K562 (cell line): ENCODE data around the gene ATXN7L2. TPM values are rescaled to one million over a fixed set of nuclear protein-coding genes. Genes with fewer than 3 reads are reported as not detected.

Source experiments
- DNMT1 ChIP-seq: fragments of 450-650 bp; IDR thresholded peaks from 2 replicates; pipeline ENCODE4 v1.6.1; 2016; ENCODE audit warnings: antibody characterized with exemption, mild to moderate bottlenecking
- EZH2 ChIP-seq: IDR thresholded peaks from 2 replicates; pipeline ENCODE4 v1.6.1; 2012; ENCODE audit warnings: low read depth, mild to moderate bottlenecking, inconsistent platforms, low read length, borderline replicate concordance
- GTF2F1 ChIP-seq: IDR thresholded peaks from 2 replicates; pipeline ENCODE4 v1.6.1; 2011; ENCODE audit warnings: low read depth, low read length, improper control_type of control experiment
- HES1 ChIP-seq: fragments of 450-650 bp; IDR thresholded peaks from 2 replicates; pipeline ENCODE4 v1.6.1; 2016; ENCODE audit warnings: low read depth, mild to moderate bottlenecking, moderate library complexity
- HNRNPLL ChIP-seq: fragments of 200-400 bp; formaldehyde crosslinking; IDR thresholded peaks from 2 replicates; pipeline ENCODE4 v1.6.1; 2017; ENCODE audit warnings: low read length, low read depth, mild to moderate bottlenecking; ENCODE audit not compliant: poor library complexity, severe bottlenecking
- JUNB ChIP-seq: fragments of 450-650 bp; formaldehyde crosslinking; conservative IDR thresholded peaks from 2 replicates; pipeline ENCODE4 v1.4.0; 2020; ENCODE audit warnings: mild to moderate bottlenecking
- MTA2 ChIP-seq: fragments of 450-650 bp; IDR thresholded peaks from 2 replicates; pipeline ENCODE4 v1.6.1; 2016; ENCODE audit warnings: low read depth
- PCBP2 ChIP-seq: fragments of 200-400 bp; formaldehyde crosslinking; IDR thresholded peaks from 2 replicates; pipeline ENCODE4 v1.6.1; 2018; ENCODE audit warnings: low read length, low read depth, mild to moderate bottlenecking, moderate library complexity; ENCODE audit not compliant: poor library complexity, severe bottlenecking
- RFX7 ChIP-seq: fragments of 250-450 bp; sonication (Bioruptor Pico); IDR thresholded peaks from 2 replicates; pipeline ENCODE4 v1.5.1; 2021; ENCODE audit warnings: mild to moderate bottlenecking
- SMAD3 ChIP-seq: fragments of 450-650 bp; formaldehyde crosslinking; conservative IDR thresholded peaks from 2 replicates; pipeline ENCODE4 v1.4.0; 2020; ENCODE audit warnings: mild to moderate bottlenecking
- SMC3 ChIP-seq: conservative IDR thresholded peaks from 2 replicates; pipeline ENCODE4 v1.6.1; 2011; ENCODE audit warnings: low read depth, low read length, improper control_type of control experiment; ENCODE audit not compliant: insufficient read depth
- SPI1 ChIP-seq: IDR thresholded peaks from 2 replicates; pipeline ENCODE4 v1.6.1; 2011; ENCODE audit warnings: low read depth, low read length, control low read depth, borderline replicate concordance
- UBTF ChIP-seq, 2 experiments: IDR thresholded peaks; 2 replicates each; pipeline ENCODE4 v1.6.1; 2012; ENCODE audit warnings: improper control_type of control experiment in 2 of 2, low read depth in 2 of 2, low read length in 2 of 2, borderline replicate concordance in 1 of 2
- ZFP91 ChIP-seq: sonication (generic); formaldehyde crosslinking; IDR thresholded peaks from 2 replicates; pipeline ENCODE4 v1.8.0; 2022; ENCODE audit warnings: mild to moderate bottlenecking, missing genetic modification reagents
- ZFX ChIP-seq: sonication (generic); formaldehyde crosslinking; IDR thresholded peaks from 2 replicates; pipeline ENCODE4 v1.8.0; 2022; ENCODE audit warnings: mild to moderate bottlenecking, missing genetic modification reagents, moderate library complexity
- ZNF551 ChIP-seq: fragments of 250-450 bp; sonication (Bioruptor Pico); IDR thresholded peaks from 2 replicates; pipeline ENCODE4 v1.5.0; 2021; ENCODE audit warnings: mild to moderate bottlenecking, moderate library complexity
- ZNF589 ChIP-seq: fragments of 200-800 bp; sonication (Bioruptor generic); IDR thresholded peaks from 2 replicates; pipeline ENCODE4 v1.6.1; 2016; ENCODE audit warnings: low read depth, missing genetic modification characterization, missing compliant biosample characterization
- ZZZ3 ChIP-seq: fragments of 450-650 bp; IDR thresholded peaks from 2 replicates; pipeline ENCODE4 v1.6.1; 2016; ENCODE audit warnings: antibody characterized with exemption, mild to moderate bottlenecking, moderate library complexity
- polyA plus RNA-seq, 8 experiments: library from polyadenylated mRNA; depleted of rRNA in 4 of 8; stranded (reverse) in 5 of 8; unstranded in 3 of 8; fragments of >200 nt; fragmentation: Nextera tagmentation in 2 of 8; fragmentation: Illumina TruSeq in 1 of 8; extraction: Ambion mirVana in 2 of 8; extraction: Trizol in 1 of 8; gene quantifications; 2 replicates each; pipeline versions ENCODE4 v1.2.1 to v1.2.3, GENCODE V29; 2011 to 2014; ENCODE audit warnings: inconsistent platforms in 1 of 8, missing spikeins in 1 of 8
- total RNA-seq, 7 experiments: library from RNA; depleted of rRNA in 6 of 7; stranded (reverse); fragments of >200 nt in 6 of 7; fragmentation: Illumina TruSeq in 2 of 7; extraction: Trizol in 2 of 7; gene quantifications; 2 replicates each; pipeline versions ENCODE4 v1.2.1 to v1.2.3, GENCODE V29; 2011 to 2021; ENCODE audit warnings: low replicate concordance in 1 of 7
- TF ChIP-seq, protein P1 (sequence below): fragments of 250-450 bp; sonication (Bioruptor Pico); IDR thresholded peaks from 2 replicates; pipeline ENCODE4 v1.8.0; 2022; ENCODE audit warnings: inconsistent platforms
- TF ChIP-seq, protein P2 (sequence below): sonication (generic); IDR thresholded peaks from 2 replicates; pipeline ENCODE4 v1.6.1; 2016

ATXN7L2 gene
- total and polyA plus RNA-seq, 9 of the 15 experiments (the other 6 are each of a cell fraction or from before 2014, with no cell fraction given), result 0.21 to 10.4 (median 5.8) TPM

DNA sequence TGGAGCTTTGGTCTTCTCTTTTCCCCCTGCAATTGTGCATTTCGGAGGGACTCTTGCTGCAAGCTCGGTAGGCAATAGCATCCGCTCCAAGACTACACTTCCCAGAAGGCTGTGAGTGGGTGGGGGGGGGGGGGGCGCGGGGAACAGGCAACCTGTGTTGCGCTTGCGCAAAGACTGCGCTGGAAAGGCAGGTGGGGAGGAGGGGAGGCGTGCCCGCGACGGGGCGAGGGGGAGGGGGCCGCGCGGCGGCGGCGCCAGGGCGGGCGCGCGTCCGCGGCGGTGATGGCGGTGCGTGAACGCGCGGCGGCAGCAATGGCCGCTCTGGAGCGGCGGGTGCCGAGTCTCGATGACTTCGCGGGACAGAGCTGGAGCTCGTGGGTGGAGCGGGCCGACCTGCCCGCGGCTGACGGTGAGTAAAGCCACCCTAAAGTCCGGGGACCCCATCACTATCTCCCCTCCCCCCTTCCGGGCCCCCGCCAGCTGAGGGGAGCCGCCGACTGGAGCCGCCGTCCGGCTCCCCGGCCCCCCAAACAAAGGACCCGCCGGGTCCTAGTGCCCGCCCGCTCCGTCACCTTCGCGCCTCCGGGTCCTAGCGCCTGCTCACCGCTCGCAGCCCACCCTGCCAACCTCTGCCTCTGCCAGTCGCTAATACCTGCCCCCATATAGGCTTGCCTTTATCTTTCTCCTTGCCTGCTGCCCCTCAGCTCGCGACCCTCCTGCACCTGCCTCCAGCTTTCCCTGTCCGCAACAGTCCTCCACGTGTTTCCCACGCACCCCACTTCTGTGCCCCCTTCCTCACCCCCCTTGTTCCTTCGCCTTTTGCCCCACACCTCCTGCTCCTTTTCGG lies at the start of gene ATXN7L2 (continued):
- TF ChIP-seq ZFP91 (CRISPR knock-in tag) (peak; percentile 80; the same call in 1 of the 2 replicates), ZZZ3 (0 out of 2 replicates have a peak, but pooled peaks have one; percentile 40), HES1 (no peak), ZNF589 (CRISPR knock-in tag) (peak; percentile 93), HNRNPLL (peak; percentile 33), UBTF (IDR thresholded peaks at IDR 0.05; ENCODE audit: borderline replicate concordance in 1 of 2, low read depth in 2 of 2, low read length in 2 of 2) (no peak), MTA2 (no peak; the same call in 1 of the 2 replicates), ZNF551 (CRISPR knock-in tag) (no peak), DNMT1 (no peak), EZH2 (no peak), SMAD3 (CRISPR knock-in tag) (peak; percentile 62; the same call in 1 of the 2 replicates), GTF2F1 (no peak), RFX7 (CRISPR knock-in tag) (0 out of 2 replicates have a peak, but pooled peaks have one; percentile 67), SPI1 (no peak), PCBP2 (no peak), SMC3 (no peak), JUNB (CRISPR knock-in tag) (no peak), ZFX (CRISPR knock-in tag) (peak; percentile 68)
- TF ChIP-seq, protein P1, sequence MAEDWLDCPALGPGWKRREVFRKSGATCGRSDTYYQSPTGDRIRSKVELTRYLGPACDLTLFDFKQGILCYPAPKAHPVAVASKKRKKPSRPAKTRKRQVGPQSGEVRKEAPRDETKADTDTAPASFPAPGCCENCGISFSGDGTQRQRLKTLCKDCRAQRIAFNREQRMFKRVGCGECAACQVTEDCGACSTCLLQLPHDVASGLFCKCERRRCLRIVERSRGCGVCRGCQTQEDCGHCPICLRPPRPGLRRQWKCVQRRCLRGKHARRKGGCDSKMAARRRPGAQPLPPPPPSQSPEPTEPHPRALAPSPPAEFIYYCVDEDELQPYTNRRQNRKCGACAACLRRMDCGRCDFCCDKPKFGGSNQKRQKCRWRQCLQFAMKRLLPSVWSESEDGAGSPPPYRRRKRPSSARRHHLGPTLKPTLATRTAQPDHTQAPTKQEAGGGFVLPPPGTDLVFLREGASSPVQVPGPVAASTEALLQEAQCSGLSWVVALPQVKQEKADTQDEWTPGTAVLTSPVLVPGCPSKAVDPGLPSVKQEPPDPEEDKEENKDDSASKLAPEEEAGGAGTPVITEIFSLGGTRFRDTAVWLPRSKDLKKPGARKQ (CRISPR knock-in tag), result no peak
- TF ChIP-seq, protein P2, sequence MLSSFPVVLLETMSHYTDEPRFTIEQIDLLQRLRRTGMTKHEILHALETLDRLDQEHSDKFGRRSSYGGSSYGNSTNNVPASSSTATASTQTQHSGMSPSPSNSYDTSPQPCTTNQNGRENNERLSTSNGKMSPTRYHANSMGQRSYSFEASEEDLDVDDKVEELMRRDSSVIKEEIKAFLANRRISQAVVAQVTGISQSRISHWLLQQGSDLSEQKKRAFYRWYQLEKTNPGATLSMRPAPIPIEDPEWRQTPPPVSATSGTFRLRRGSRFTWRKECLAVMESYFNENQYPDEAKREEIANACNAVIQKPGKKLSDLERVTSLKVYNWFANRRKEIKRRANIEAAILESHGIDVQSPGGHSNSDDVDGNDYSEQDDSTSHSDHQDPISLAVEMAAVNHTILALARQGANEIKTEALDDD, result no peak
